OCI-LY1 (cell line): Measurements from ENCODE around the gene KCNMA1.

ENCODE experiments used
- EZH2 ChIP-seq: fragments of 200-600 bp; sonication (generic), shearing (Covaris generic); IDR thresholded peaks from 2 replicates; pipeline ENCODE4 v1.8.0; 2017; ENCODE audit warnings: borderline replicate concordance, mixed run types, mild to moderate bottlenecking, antibody characterized with exemption, low read length, moderate library complexity, mixed read lengths
- TF ChIP-seq, protein P1 (sequence below): fragments of 200-600 bp; sonication (generic), shearing (Covaris generic); IDR thresholded peaks from 2 replicates; pipeline ENCODE4 v1.5.1; 2017; ENCODE audit warnings: mild to moderate bottlenecking, antibody characterized with exemption, low read length, moderate library complexity, mixed read lengths

DNA sequence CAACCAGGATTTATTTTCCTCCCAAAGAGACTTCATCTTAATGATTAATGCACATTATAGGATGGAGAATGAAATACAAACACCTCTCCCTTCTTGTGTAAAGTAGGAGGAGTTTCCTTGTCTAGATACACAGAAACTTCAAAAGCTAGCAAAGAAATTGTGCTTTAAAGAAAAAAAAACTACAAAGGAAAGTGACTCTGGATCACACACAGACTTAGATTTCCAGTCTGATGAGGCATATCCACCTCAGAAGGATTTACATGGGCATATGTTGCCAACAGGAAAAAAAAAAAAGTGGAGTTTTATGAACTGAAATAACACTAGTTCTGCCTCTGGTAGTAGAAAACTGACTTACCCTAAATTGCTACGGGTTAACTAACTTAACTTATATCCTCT is 449.6 kb downstream of the KCNMA1 start:
- TF ChIP-seq, protein P1, sequence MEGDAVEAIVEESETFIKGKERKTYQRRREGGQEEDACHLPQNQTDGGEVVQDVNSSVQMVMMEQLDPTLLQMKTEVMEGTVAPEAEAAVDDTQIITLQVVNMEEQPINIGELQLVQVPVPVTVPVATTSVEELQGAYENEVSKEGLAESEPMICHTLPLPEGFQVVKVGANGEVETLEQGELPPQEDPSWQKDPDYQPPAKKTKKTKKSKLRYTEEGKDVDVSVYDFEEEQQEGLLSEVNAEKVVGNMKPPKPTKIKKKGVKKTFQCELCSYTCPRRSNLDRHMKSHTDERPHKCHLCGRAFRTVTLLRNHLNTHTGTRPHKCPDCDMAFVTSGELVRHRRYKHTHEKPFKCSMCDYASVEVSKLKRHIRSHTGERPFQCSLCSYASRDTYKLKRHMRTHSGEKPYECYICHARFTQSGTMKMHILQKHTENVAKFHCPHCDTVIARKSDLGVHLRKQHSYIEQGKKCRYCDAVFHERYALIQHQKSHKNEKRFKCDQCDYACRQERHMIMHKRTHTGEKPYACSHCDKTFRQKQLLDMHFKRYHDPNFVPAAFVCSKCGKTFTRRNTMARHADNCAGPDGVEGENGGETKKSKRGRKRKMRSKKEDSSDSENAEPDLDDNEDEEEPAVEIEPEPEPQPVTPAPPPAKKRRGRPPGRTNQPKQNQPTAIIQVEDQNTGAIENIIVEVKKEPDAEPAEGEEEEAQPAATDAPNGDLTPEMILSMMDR, result no peak
- no peak for TF ChIP-seq EZH2
